Endothelial cell of umbilical vein (primary cell): ENCODE data around the gene NR5A2. TPM values are rescaled to one million over a fixed set of nuclear protein-coding genes. Genes with fewer than 3 reads are reported as not detected.

Experiments used
- BruUV-seq: library from RNA; stranded (reverse); fragments of 400-500 nt; replicated peaks from 2 replicates; lab custom pipeline; 2021; lab: Mats Ljungman, UMichigan
- CTCF ChIA-PET: fragments of 300-600, 350-600 bp; sonication (Branson Sonifier 250); formaldehyde crosslinking; loops from one replicate; lab custom pipeline; 2021; ENCODE audit warnings: antibody characterized with exemption, inconsistent platforms; lab: Charles Lee
- POLR2A ChIA-PET: fragments of 300-600, 350-600 bp; sonication (Branson Sonifier 250); formaldehyde crosslinking; loops from one replicate; lab custom pipeline; 2021; ENCODE audit warnings: antibody characterized with exemption, inconsistent platforms; lab: Charles Lee
- DNase-seq: peaks from one replicate; pipeline ENCODE4 v3.0.0-alpha.2; 2011; ENCODE audit warnings: low read depth, low spot score
- FAIRE-seq: peaks from 2 replicates; lab custom pipeline; 2011; peaks lifted over from hg19 to GRCh38; lab: Jason Lieb, UNC
- H2AFZ ChIP-seq: 2 replicates; pipeline ENCODE4 v1.6.0; 2012; ENCODE audit warnings: low read depth, low read length, control low read depth, inconsistent platforms
- H3K27ac ChIP-seq: 2 replicates; pipeline ENCODE4 v1.5.1; 2011; ENCODE audit warnings: low read depth, mild to moderate bottlenecking, control low read depth, low read length, moderate library complexity; ENCODE audit not compliant: insufficient read depth
- H3K27me3 ChIP-seq, 2 experiments: 2 replicates each; pipeline versions ENCODE4 v1.6.0 to v1.6.1; 2011; ENCODE audit warnings: low read length in 2 of 2, mixed read lengths in 1 of 2; ENCODE audit not compliant: control insufficient read depth in 2 of 2, insufficient read depth in 2 of 2
- H3K36me3 ChIP-seq, 2 experiments: 2 replicates in 1 of 2; 3 replicates in 1 of 2; pipeline ENCODE4 v1.5.1; 2011; ENCODE audit warnings: low read length in 2 of 2, mild to moderate bottlenecking in 1 of 2, moderate library complexity in 1 of 2; ENCODE audit not compliant: control insufficient read depth in 2 of 2, insufficient read depth in 2 of 2; ENCODE audit errors: extremely low read depth in 1 of 2
- H3K4me1 ChIP-seq: 3 replicates; pipeline ENCODE4 v1.5.1; 2011; ENCODE audit warnings: mild to moderate bottlenecking, low read length; ENCODE audit not compliant: control insufficient read depth, insufficient read depth; ENCODE audit errors: extremely low read depth
- H3K4me2 ChIP-seq: 2 replicates; pipeline ENCODE4 v1.6.1; 2011; ENCODE audit warnings: low read length, control low read depth, mixed read lengths; ENCODE audit not compliant: insufficient read depth
- H3K4me3 ChIP-seq, 3 experiments: fragments of 200-600 bp in 1 of 3; sonication (generic), shearing (Covaris generic) in 1 of 3; replicated peaks in 1 of 3; 2 replicates each; pipeline ENCODE4 v1.5.1; 2011 to 2016; ENCODE audit warnings: control low read depth in 3 of 3, low read length in 3 of 3, mild to moderate bottlenecking in 2 of 3, inconsistent platforms in 1 of 3, low read depth in 1 of 3, moderate library complexity in 1 of 3; ENCODE audit not compliant: insufficient read depth in 1 of 3
- H3K79me2 ChIP-seq: 2 replicates; pipeline ENCODE4 v1.6.0; 2012; ENCODE audit warnings: low read length, inconsistent platforms; ENCODE audit not compliant: control insufficient read depth, insufficient read depth
- H3K9ac ChIP-seq: replicated peaks from 2 replicates; pipeline ENCODE3; 2011; ENCODE audit warnings: low read length, control low read depth; ENCODE audit not compliant: insufficient read depth; ENCODE audit errors: extremely low read depth
- H3K9me1 ChIP-seq: replicated peaks from 3 replicates; pipeline ENCODE4 v1.6.0; 2011; ENCODE audit warnings: mild to moderate bottlenecking, low read length; ENCODE audit not compliant: control insufficient read depth, insufficient read depth; ENCODE audit errors: extremely low read depth
- H3K9me3 ChIP-seq: replicated peaks from 2 replicates; pipeline ENCODE4 v1.5.1; 2012; ENCODE audit warnings: low read length, inconsistent platforms; ENCODE audit not compliant: control insufficient read depth, insufficient read depth
- H4K20me1 ChIP-seq: replicated peaks from 2 replicates; pipeline ENCODE3; 2011; ENCODE audit warnings: mild to moderate bottlenecking, low read length; ENCODE audit not compliant: control insufficient read depth, insufficient read depth; ENCODE audit errors: extremely low read depth
- CTCF ChIP-seq, 2 donors: IDR thresholded peaks; 1 replicate in 1 of 2; 2 replicates in 1 of 2; pipeline ENCODE4 v1.5.1; 2011; ENCODE audit warnings: low read length in 2 of 2, mild to moderate bottlenecking in 2 of 2, moderate library complexity in 2 of 2, control low read depth in 1 of 2, inconsistent platforms in 1 of 2, low read depth in 1 of 2; ENCODE audit not compliant: insufficient read depth in 1 of 2; ENCODE audit errors: extremely low read depth in 1 of 2
- EZH2 ChIP-seq: IDR thresholded peaks from 2 replicates; pipeline ENCODE4 v1.6.1; 2012; ENCODE audit warnings: borderline replicate concordance, low read depth, mild to moderate bottlenecking, moderate library complexity, low read length, inconsistent platforms; ENCODE audit not compliant: severe bottlenecking
- FOS ChIP-seq: IDR thresholded peaks from 2 replicates; pipeline ENCODE4 v1.6.1; 2011; ENCODE audit warnings: mild to moderate bottlenecking, low read length, moderate library complexity, borderline replicate concordance; ENCODE audit not compliant: insufficient read depth
- GATA2 ChIP-seq: IDR thresholded peaks from 2 replicates; pipeline ENCODE4 v1.7.0; 2011; ENCODE audit warnings: low read depth, mild to moderate bottlenecking, moderate library complexity, mixed read lengths, low read length; ENCODE audit not compliant: insufficient read length, insufficient read depth
- JUN ChIP-seq: IDR thresholded peaks from 2 replicates; pipeline ENCODE4 v1.6.1; 2011; ENCODE audit warnings: borderline replicate concordance, low read depth; ENCODE audit not compliant: insufficient read length, insufficient read depth
- MAX ChIP-seq: IDR thresholded peaks from 2 replicates; pipeline ENCODE4 v1.6.1; 2011; ENCODE audit not compliant: insufficient read depth, insufficient read length
- MYC ChIP-seq: IDR thresholded peaks from one replicate; pipeline ENCODE4 v1.6.1; 2011; ENCODE audit warnings: mild to moderate bottlenecking, low read depth, low read length
- POLR2A ChIP-seq: IDR thresholded peaks from 2 replicates; pipeline ENCODE4 v1.6.1; 2012; ENCODE audit warnings: low read depth, mild to moderate bottlenecking, control low read depth, low read length
- POLR2AphosphoS5 ChIP-seq: IDR thresholded peaks from 2 replicates; pipeline ENCODE4 v1.6.1; 2012; ENCODE audit warnings: low read depth, mild to moderate bottlenecking, control low read depth, low read length, moderate library complexity; ENCODE audit not compliant: insufficient read depth
- dilution Hi-C: fragments of 300-500 bp; cut with MboI; formaldehyde crosslinking; loops from one replicate; pipeline ENCODE4 v1.15.0; 2019; ENCODE audit warnings: low sequenced_read_pairs; ENCODE audit not compliant: extremely low pct_ligation_motif_present
- intact Hi-C: fragments of 100-400 bp; cut with micrococcal nuclease; formaldehyde crosslinking; loops from one replicate; pipeline ENCODE4 v1.10.0; 2022
- polyA plus RNA-seq, 4 experiments: library from polyadenylated mRNA; depleted of rRNA in 3 of 4; stranded (reverse) in 3 of 4; unstranded in 1 of 4; fragments of >200 nt; gene quantifications; 2 replicates each; pipeline versions ENCODE4 v1.2.1 to v1.2.3, GENCODE V29; 2011 to 2012; ENCODE audit warnings: missing spikeins in 1 of 4
- total RNA-seq: library from RNA; stranded (reverse); gene quantifications from 2 replicates; pipeline ENCODE4 v1.2.3, GENCODE V29; 2021

The NR5A2 gene
- total and polyA plus RNA-seq, 2 donors (not counting 3 experiments of a cell fraction or from before 2014, with no cell fraction given) = 3.4 to 12.1 TPM

GRCh38 chr1:200037904-200038303, 10.4 kb downstream of the NR5A2 start:
- CTCF ChIA-PET = interaction anchor here (1.0 to 7.3 kb wide), 4 partner anchors 9 to 353 kb away, joined by 3 to 59 read pairs (median 5); no protein-coding TSS in a partner anchor
- BruUV-seq = no TSS peak
- intact Hi-C loops = loop anchor here (5.0 kb wide), 3 partner anchors 256 to 374 kb away; partner anchors contain the start of gene ZNF281

More at GRCh38 chr1:200037904-200038303, 10.4 kb downstream of the NR5A2 start:
- TF ChIP-seq POLR2A (no peak), MAX (no peak), POLR2AphosphoS5 (no peak), EZH2 (no peak), CTCF (IDR thresholded peaks at IDR 0.05; ENCODE audit: extremely low read depth in 1 of 2, insufficient read depth in 1 of 2, low read depth in 1 of 2, low read length in 2 of 2) (no peak), JUN (no peak), GATA2 (no peak), MYC (no peak), FOS (no peak)
- no peaks in the 10 kb centered on the region for H3K79me2 ChIP-seq
- H3K4me3 ChIP-seq = no peak overlapping the region
- FAIRE-seq (no peak), DNase-seq (no peak)
- H3K4me1 ChIP-seq = peaks cover 21% of the 10 kb centered on the region
- POLR2A ChIA-PET = no interaction called here
- H3K9me3 ChIP-seq = no peaks in the 10 kb centered on the region
- peaks cover 27 to 97% of the 10 kb centered on the region in 2 experiments for H3K27me3 ChIP-seq
- dilution Hi-C loops = no loop called here
- H2AFZ ChIP-seq = no peak overlapping the region
- H3K9me1 ChIP-seq = no peaks in the 10 kb centered on the region
- no peak overlapping the region for H3K9ac ChIP-seq
- no peaks in the 10 kb centered on the region for H3K36me3 ChIP-seq
- no peak overlapping the region for H3K4me2 ChIP-seq
- H4K20me1 ChIP-seq = no peaks in the 10 kb centered on the region
- H3K27ac ChIP-seq = no peak overlapping the region
